Erythroblast (primary cell): ENCODE data around the gene ABCB7.

Experiments
- GATA1 ChIP-seq: IDR thresholded peaks from 2 replicates; pipeline ENCODE4 v1.6.1; 2011; ENCODE audit warnings: low read depth, mild to moderate bottlenecking, control low read depth, low read length, moderate library complexity
- POLR2A ChIP-seq: IDR thresholded peaks from 2 replicates; pipeline ENCODE4 v1.6.1; 2011; ENCODE audit warnings: mild to moderate bottlenecking, low read length

GRCh38 chrX:75051047-75051446, 105.0 kb downstream of the ABCB7 start:
- TF ChIP-seq POLR2A (no peak), GATA1 (no peak)
